Measurements from ENCODE around the gene INAFM1. TPM values are rescaled to one million over a fixed set of nuclear protein-coding genes. Genes with fewer than 3 reads are reported as not detected.

The INAFM1 gene
- total and polyA plus RNA-seq, 3 donors from 2014 or later, result 9.0 to 29.5 (median 20.8) TPM

DNA sequence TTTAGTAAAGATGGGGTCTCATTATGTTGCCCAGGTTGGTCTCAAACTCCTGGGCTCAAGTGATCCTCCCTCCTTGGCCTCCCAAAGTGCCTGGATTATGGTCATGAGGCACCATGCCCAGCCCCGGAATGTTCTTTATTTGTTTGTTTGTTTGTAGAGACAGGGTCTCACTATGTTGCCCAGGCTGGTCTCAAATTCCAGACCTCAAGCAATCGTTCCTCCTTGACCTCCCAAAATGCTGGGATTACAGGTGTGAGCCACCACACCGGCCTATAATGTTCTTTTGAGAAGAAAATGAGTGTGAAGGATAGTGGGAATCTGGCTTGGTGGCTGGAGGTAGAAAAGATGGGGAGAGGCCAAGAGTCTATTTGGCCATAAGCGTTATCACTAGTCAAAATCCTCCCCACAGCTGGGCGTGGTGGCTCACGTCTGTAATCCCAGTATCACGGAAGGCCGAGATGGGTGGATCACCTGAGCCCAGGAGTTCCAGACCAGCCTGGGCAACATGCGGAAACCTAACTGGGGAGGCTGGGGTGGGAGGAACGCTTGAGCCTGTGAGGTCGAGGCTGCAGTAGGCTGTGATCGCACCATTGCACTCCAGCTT lies 38.5 kb upstream of the INAFM1 start:
- Histone ChIP-seq H3K9me3 (no peaks in the 10 kb centered on the region), H3K36me3 (ENCODE audit: low read depth, missing control alignments) (no peaks in the 10 kb centered on the region), H3K27me3 (no peaks in the 10 kb centered on the region), H3K4me3 (no peak overlapping the region), H3K27ac (no peak overlapping the region), H3K4me1 (peaks cover 8% of the 10 kb centered on the region)
- WGBS, 2 donors, result 91% methylated on average over 12 of the region's 12 CpGs
- intact Hi-C loops (cut with DNase I; ENCODE audit: low total_unique reads), result no loop called here
- TF ChIP-seq POLR2A (IDR thresholded peaks at IDR 0.05), result no peak
- TF ChIP-seq, protein P1, sequence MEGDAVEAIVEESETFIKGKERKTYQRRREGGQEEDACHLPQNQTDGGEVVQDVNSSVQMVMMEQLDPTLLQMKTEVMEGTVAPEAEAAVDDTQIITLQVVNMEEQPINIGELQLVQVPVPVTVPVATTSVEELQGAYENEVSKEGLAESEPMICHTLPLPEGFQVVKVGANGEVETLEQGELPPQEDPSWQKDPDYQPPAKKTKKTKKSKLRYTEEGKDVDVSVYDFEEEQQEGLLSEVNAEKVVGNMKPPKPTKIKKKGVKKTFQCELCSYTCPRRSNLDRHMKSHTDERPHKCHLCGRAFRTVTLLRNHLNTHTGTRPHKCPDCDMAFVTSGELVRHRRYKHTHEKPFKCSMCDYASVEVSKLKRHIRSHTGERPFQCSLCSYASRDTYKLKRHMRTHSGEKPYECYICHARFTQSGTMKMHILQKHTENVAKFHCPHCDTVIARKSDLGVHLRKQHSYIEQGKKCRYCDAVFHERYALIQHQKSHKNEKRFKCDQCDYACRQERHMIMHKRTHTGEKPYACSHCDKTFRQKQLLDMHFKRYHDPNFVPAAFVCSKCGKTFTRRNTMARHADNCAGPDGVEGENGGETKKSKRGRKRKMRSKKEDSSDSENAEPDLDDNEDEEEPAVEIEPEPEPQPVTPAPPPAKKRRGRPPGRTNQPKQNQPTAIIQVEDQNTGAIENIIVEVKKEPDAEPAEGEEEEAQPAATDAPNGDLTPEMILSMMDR (IDR thresholded peaks at IDR 0.05), result no peak
- DNase-seq, result no peak

GRCh38 chr19:47239152-47239551 lies 35.5 kb upstream of the INAFM1 start:
- H3K27me3 ChIP-seq, result no peaks in the 10 kb centered on the region
- WGBS, 2 donors, result 6 to 10% methylated on average over 10 to 15 of the region's 16 CpGs
- peak overlapping the region in 1 of 2 donors; percentile 40 for H3K4me3 ChIP-seq
- no peaks in the 10 kb centered on the region for H3K9me3 ChIP-seq
- no peak for DNase-seq
- no peak overlapping the region for H3K27ac ChIP-seq
- no peaks in the 10 kb centered on the region for H3K36me3 ChIP-seq (ENCODE audit: low read depth, missing control alignments)
- intact Hi-C loops (cut with DNase I; ENCODE audit: low total_unique reads), result no loop called here
- no peak for TF ChIP-seq POLR2A (IDR thresholded peaks at IDR 0.05)
- TF ChIP-seq, protein P1 (IDR thresholded peaks at IDR 0.05), result no peak
- peaks cover 8% of the 10 kb centered on the region for H3K4me1 ChIP-seq

GRCh38 chr19:47239610-47240296 lies 34.9 kb upstream of the INAFM1 start:
- TF ChIP-seq, protein P1 (IDR thresholded peaks at IDR 0.05), result no peak
- TF ChIP-seq POLR2A (IDR thresholded peaks at IDR 0.05), result no peak
- peaks cover 14% of the 10 kb centered on the region for H3K4me1 ChIP-seq
- no peaks in the 10 kb centered on the region for H3K27me3 ChIP-seq
- H3K9me3 ChIP-seq, result no peaks in the 10 kb centered on the region
- H3K4me3 ChIP-seq, result peak overlapping the region in 1 of 2 donors; percentile 40
- H3K27ac ChIP-seq, result no peak overlapping the region
- peak; percentile 66 for DNase-seq
- 0 to 7% methylated on average over 7 to 32 of the region's 62 CpGs for WGBS, 2 donors
- intact Hi-C loops (cut with DNase I; ENCODE audit: low total_unique reads), result no loop called here
- no peaks in the 10 kb centered on the region for H3K36me3 ChIP-seq (ENCODE audit: low read depth, missing control alignments)

DNA sequence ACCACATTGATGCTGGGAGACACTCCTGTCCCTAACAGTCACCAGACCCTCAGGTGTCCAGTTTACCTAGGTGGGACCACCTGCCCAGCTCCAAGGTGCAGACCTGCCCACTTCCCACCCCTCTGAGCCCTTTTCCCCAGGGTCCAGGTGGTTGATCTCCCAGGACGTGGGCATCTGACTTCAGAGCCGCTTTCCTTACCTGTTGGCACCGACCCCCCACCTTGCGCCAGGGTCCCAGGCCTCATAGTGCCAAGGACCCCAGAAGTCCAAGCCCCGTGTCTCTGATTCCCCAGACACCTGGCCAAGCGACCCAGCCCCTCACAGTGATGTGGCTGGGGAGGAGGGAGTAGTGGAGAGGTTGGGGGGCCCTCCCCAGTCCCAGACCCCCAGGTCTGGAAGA lies 34.1 kb upstream of the INAFM1 start:
- no peaks in the 10 kb centered on the region for H3K27me3 ChIP-seq
- no peak for DNase-seq
- no peak overlapping the region for H3K27ac ChIP-seq
- intact Hi-C loops (cut with DNase I; ENCODE audit: low total_unique reads), result no loop called here
- H3K9me3 ChIP-seq, result no peaks in the 10 kb centered on the region
- TF ChIP-seq, protein P1 (IDR thresholded peaks at IDR 0.05), result no peak
- TF ChIP-seq POLR2A (IDR thresholded peaks at IDR 0.05), result no peak
- H3K4me1 ChIP-seq, result peaks cover 14% of the 10 kb centered on the region
- no peaks in the 10 kb centered on the region for H3K36me3 ChIP-seq (ENCODE audit: low read depth, missing control alignments)
- no peak overlapping the region for H3K4me3 ChIP-seq
- 55 to 80% methylated on average over 1 to 6 of the region's 6 CpGs for WGBS, 2 donors

Data from testis (tissue), 3 donors.